ENCODE measurements around the gene TOM1. TPM values are rescaled to one million over a fixed set of nuclear protein-coding genes. Genes with fewer than 3 reads are reported as not detected.

The TOM1 gene
- polyA plus RNA-seq, 2 of the 4 experiments (the other 2 are of a cell fraction) = 14.5 to 16.6 TPM

- CTCF ChIA-PET = no interaction called here
- TF ChIP-seq TFCP2L1 (CRISPR knock-in tag; IDR thresholded peaks at IDR 0.05) (no peak), HDAC2 (IDR thresholded peaks at IDR 0.05) (no peak), REST (IDR thresholded peaks at IDR 0.05) (no peak), ELK1 (IDR thresholded peaks at IDR 0.05; ENCODE audit: low read depth, low read length) (no peak), MAZ (IDR thresholded peaks at IDR 0.05; ENCODE audit: borderline replicate concordance, low read depth, low read length) (no peak), CEBPB (IDR thresholded peaks at IDR 0.05) (no peak), E2F6 (IDR thresholded peaks at IDR 0.05; ENCODE audit: borderline replicate concordance, low read depth) (no peak), RARB (CRISPR knock-in tag; IDR thresholded peaks at IDR 0.05) (no peak), SREBF2 (IDR thresholded peaks at IDR 0.05) (no peak), HES2 (IDR thresholded peaks at IDR 0.05) (no peak), JUN (IDR thresholded peaks at IDR 0.05) (no peak), ESRRA (IDR thresholded peaks at IDR 0.05; ENCODE audit: borderline replicate concordance, low read length) (no peak), POLR2AphosphoS2 (conservative IDR thresholded peaks at IDR 0.05; ENCODE audit: low read length) (no peak), SMC3 (IDR thresholded peaks at IDR 0.05) (no peak), CTCF (IDR thresholded peaks at IDR 0.05) (no peak), HEYL (CRISPR knock-in tag; IDR thresholded peaks at IDR 0.05) (no peak), CHD4 (IDR thresholded peaks at IDR 0.05; ENCODE audit: borderline replicate concordance) (no peak)
- H3K4me1 ChIP-seq = no peaks in the 10 kb centered on the region
- no peaks in the 10 kb centered on the region for H3K9me3 ChIP-seq
- DNase-seq (ENCODE audit: low read depth in 1 of 2, low spot score in 1 of 2) = no peak
- no peak for FAIRE-seq
- no peak for ATAC-seq
- POLR2A ChIA-PET = no interaction called here
- no peak overlapping the region for H3K4me2 ChIP-seq
- WGBS (ENCODE audit: missing lambda C conversion rate) = 59% methylated on average over 2 of the region's 9 CpGs
- no peak overlapping the region for H3K4me3 ChIP-seq
- no peak overlapping the region for H3K27ac ChIP-seq
Observed at GRCh38 chr22:35334004-35334403, 34.3 kb downstream of the TOM1 start.

GRCh38 chr22:35335468-35335867, 35.8 kb downstream of the TOM1 start:
- Histone ChIP-seq H3K4me1 (no peaks in the 10 kb centered on the region), H3K4me3 (no peak overlapping the region), H3K9me3 (no peaks in the 10 kb centered on the region), H3K4me2 (no peak overlapping the region), H3K27ac (no peak overlapping the region)
- WGBS (ENCODE audit: missing lambda C conversion rate) = 89% methylated on average over 4 of the region's 7 CpGs
- DNase-seq (ENCODE audit: low read depth in 1 of 2, low spot score in 1 of 2) (no peak), FAIRE-seq (no peak), ATAC-seq (peak; percentile 33 to 39; a peak in 4 of 6 replicates)
- no peak for TF ChIP-seq RARB (CRISPR knock-in tag; IDR thresholded peaks at IDR 0.05)
- CTCF ChIA-PET = interaction anchor here (1.2 to 1.6 kb wide), 2 partner anchors 15 to 16 kb away, joined by 3 to 7 read pairs; no protein-coding TSS in a partner anchor
- POLR2A ChIA-PET = no interaction called here
